CD14-positive monocyte (primary cell): ENCODE data around the gene SLC22A5. TPM values are rescaled to one million over a fixed set of nuclear protein-coding genes. Genes with fewer than 3 reads are reported as not detected.

ENCODE experiments used
- DNase-seq, 3 donors: peaks; one replicate each; pipeline ENCODE4 v3.0.0-alpha.2; 2011 to 2022
- H2AFZ ChIP-seq: 2 replicates; pipeline ENCODE4 v1.6.0; 2012; ENCODE audit warnings: mild to moderate bottlenecking, low read depth, low read length, inconsistent platforms; ENCODE audit not compliant: insufficient read depth, poor library complexity, severe bottlenecking
- H3K27ac ChIP-seq, 2 donors: 1 replicate in 1 of 2; 2 replicates in 1 of 2; pipeline ENCODE4 v1.5.1; 2012 to 2013; ENCODE audit warnings: low read length in 2 of 2, control low read depth in 1 of 2, inconsistent platforms in 1 of 2, low read depth in 1 of 2, mild to moderate bottlenecking in 1 of 2
- H3K27me3 ChIP-seq, 2 donors: one replicate each; pipeline versions ENCODE4 v1.6.0 to v1.6.1; 2011 to 2013; ENCODE audit warnings: low read length in 2 of 2; ENCODE audit not compliant: control insufficient read depth in 2 of 2, insufficient read depth in 2 of 2
- H3K36me3 ChIP-seq, 2 donors: replicated peaks in 1 of 2; 1 replicate in 1 of 2; 2 replicates in 1 of 2; pipeline versions ENCODE4 v1.5.1 to v1.6.1; 2012 to 2013; ENCODE audit warnings: low read length in 2 of 2, control low read depth in 1 of 2, inconsistent platforms in 1 of 2, mild to moderate bottlenecking in 1 of 2; ENCODE audit not compliant: insufficient read depth in 2 of 2, control insufficient read depth in 1 of 2
- H3K4me1 ChIP-seq, 2 donors: 1 replicate in 1 of 2; 2 replicates in 1 of 2; pipeline versions ENCODE4 v1.5.1 to v1.6.1; 2012 to 2013; ENCODE audit warnings: low read length in 2 of 2, control low read depth in 1 of 2, inconsistent platforms in 1 of 2, mild to moderate bottlenecking in 1 of 2, moderate library complexity in 1 of 2; ENCODE audit not compliant: insufficient read depth in 2 of 2, control insufficient read depth in 1 of 2
- H3K4me2 ChIP-seq: replicated peaks from 2 replicates; pipeline ENCODE3; 2012; ENCODE audit warnings: low read length, moderate library complexity, mild to moderate bottlenecking; ENCODE audit not compliant: poor library complexity, severe bottlenecking; ENCODE audit errors: extremely low read depth
- H3K4me3 ChIP-seq, 3 experiments: fragments of 200-600 bp in 1 of 3; sonication (generic) in 1 of 3; replicated peaks in 1 of 3; 1 replicate in 2 of 3; 2 replicates in 1 of 3; pipeline ENCODE4 v1.5.1; 2011 to 2013; ENCODE audit warnings: low read length in 3 of 3, mild to moderate bottlenecking in 3 of 3, control low read depth in 2 of 3, low read depth in 2 of 3, inconsistent platforms in 1 of 3, moderate library complexity in 1 of 3
- H3K79me2 ChIP-seq: 2 replicates; pipeline ENCODE4 v1.6.0; 2012; ENCODE audit warnings: mild to moderate bottlenecking, control low read depth, inconsistent platforms, low read length, moderate library complexity; ENCODE audit not compliant: insufficient read depth
- H3K9ac ChIP-seq: 2 replicates; pipeline ENCODE4 v1.6.0; 2017; ENCODE audit warnings: low read length, mild to moderate bottlenecking; ENCODE audit not compliant: insufficient read depth, poor library complexity, severe bottlenecking
- H3K9me3 ChIP-seq, 2 donors: replicated peaks in 1 of 2; 1 replicate in 1 of 2; 2 replicates in 1 of 2; pipeline versions ENCODE4 v1.5.1 to v1.6.1; 2012 to 2013; ENCODE audit warnings: low read length in 2 of 2, control low read depth in 1 of 2; ENCODE audit not compliant: control insufficient read depth in 1 of 2, insufficient read depth in 1 of 2
- H4K20me1 ChIP-seq: 2 replicates; pipeline ENCODE4 v1.6.0; 2012; ENCODE audit warnings: mild to moderate bottlenecking, low read length, control low read depth, moderate library complexity; ENCODE audit not compliant: insufficient read depth
- H3K27ac Mint-ChIP-seq, 7 donors: one replicate each; pipeline ENCODE4 v1.8.0; 2020; ENCODE audit warnings: mild to moderate bottlenecking in 7 of 7, mixed read lengths in 7 of 7, moderate library complexity in 6 of 7, inconsistent platforms in 2 of 7
- H3K27me3 Mint-ChIP-seq, 3 donors: one replicate each; pipeline ENCODE4 v1.8.0; 2021 to 2022; ENCODE audit warnings: low read depth in 3 of 3, mild to moderate bottlenecking in 3 of 3, mixed read lengths in 3 of 3, moderate library complexity in 3 of 3, inconsistent platforms in 1 of 3
- H3K36me3 Mint-ChIP-seq, 2 donors: one replicate each; pipeline ENCODE4 v1.8.0; 2020; ENCODE audit warnings: mixed read lengths in 2 of 2, inconsistent platforms in 1 of 2, mild to moderate bottlenecking in 1 of 2
- H3K4me1 Mint-ChIP-seq: one replicate; pipeline ENCODE4 v1.8.0; 2020; ENCODE audit warnings: mild to moderate bottlenecking, mixed read lengths
- H3K4me3 Mint-ChIP-seq, 2 donors: one replicate each; pipeline ENCODE4 v1.8.0; 2020; ENCODE audit warnings: mild to moderate bottlenecking in 2 of 2, mixed read lengths in 2 of 2, moderate library complexity in 1 of 2
- H3K9me3 Mint-ChIP-seq, 7 donors: one replicate each; pipeline ENCODE4 v1.8.0; 2020 to 2022; ENCODE audit warnings: mixed read lengths in 7 of 7, mild to moderate bottlenecking in 6 of 7, moderate library complexity in 6 of 7, inconsistent platforms in 2 of 7
- CTCF ChIP-seq: fragments of 200-600 bp; IDR thresholded peaks from one replicate; pipeline ENCODE4 v1.8.0; 2022; ENCODE audit warnings: antibody characterized with exemption, mild to moderate bottlenecking
- WGBS: methylation state at CpG from one replicate; pipeline ENCODE4 v1.1.5; 2013; ENCODE audit warnings: missing lambda C conversion rate; ENCODE audit not compliant: insufficient coverage; 5-methylcytosine and 5-hydroxymethylcytosine counted together
- intact Hi-C, 2 donors: fragments of 100-400 bp; cut with micrococcal nuclease; formaldehyde crosslinking; loops; one replicate each; pipeline versions ENCODE4 v1.15.0 to v1.15.1; 2023
- polyA plus RNA-seq, 3 donors: library from polyadenylated mRNA; depleted of rRNA in 1 of 3; unstranded in 2 of 3; stranded (reverse) in 1 of 3; fragments of 300-500 nt in 2 of 3; fragments of >200 nt in 1 of 3; fragmentation: Illumina TruSeq in 2 of 3; gene quantifications; 1 replicate in 2 of 3; 2 replicates in 1 of 3; pipeline ENCODE4 v1.2.3, GENCODE V29; 2012 to 2021

Gene SLC22A5
- polyA plus RNA-seq, 3 donors = 2.4 to 14.6 (median 3.5) TPM

GRCh38 chr5:132418881-132419280, 49.4 kb downstream of the SLC22A5 start:
- DNase-seq = no peak
- H3K4me1 ChIP-seq = peaks cover 77 to 89% of the 10 kb centered on the region in 2 donors
- WGBS = no CpG with 5 or more reads among the region's 2 CpGs
- H3K4me2 ChIP-seq = no peak overlapping the region
- Mint-ChIP-seq H3K27ac (peak overlapping the region in 6 of 7 donors; percentile 3 to 80 (median 36)), H3K9me3 (peaks cover 0 to 1% (median 0%) of the 10 kb centered on the region in 7 donors), H3K4me3 (no peak overlapping the region), H3K27me3 (peaks cover 0 to 2% (median 1%) of the 10 kb centered on the region in 3 donors), H3K36me3 (peaks cover 51 to 59% of the 10 kb centered on the region in 2 donors), H3K4me1 (peaks cover 92% of the 10 kb centered on the region)
- TF ChIP-seq CTCF = no peak
- no peak overlapping the region for H3K27ac ChIP-seq
- H4K20me1 ChIP-seq = no peaks in the 10 kb centered on the region
- H2AFZ ChIP-seq = no peak overlapping the region
- no peaks in the 10 kb centered on the region for H3K9me3 ChIP-seq
- intact Hi-C loops = loop anchor here (5.0 kb wide), 1 partner anchor 68 kb away; no protein-coding TSS in a partner anchor
- H3K4me3 ChIP-seq = no peak overlapping the region
- H3K79me2 ChIP-seq = peaks cover 93% of the 10 kb centered on the region
- no peaks in the 10 kb centered on the region for H3K27me3 ChIP-seq
- H3K9ac ChIP-seq = no peak overlapping the region
- peaks cover 0 to 9% of the 10 kb centered on the region in 2 donors for H3K36me3 ChIP-seq

- Mint-ChIP-seq H3K4me1 (peaks cover 93% of the 10 kb centered on the region), H3K4me3 (peak overlapping the region in 1 of 2 donors; percentile 67)
Measured at GRCh38 chr5:132419502-132420468, 50.3 kb downstream of the SLC22A5 start.

More at GRCh38 chr5:132419502-132420468, 50.3 kb downstream of the SLC22A5 start:
- H2AFZ ChIP-seq = no peak overlapping the region
- peak overlapping the region; percentile 80 to 92 (median 88) for H3K27ac Mint-ChIP-seq
- intact Hi-C loops = loop anchor here (5.0 kb wide), 1 partner anchor 68 kb away; no protein-coding TSS in a partner anchor
- WGBS = 0% methylated on average over 5 of the region's 12 CpGs
- H4K20me1 ChIP-seq = no peaks in the 10 kb centered on the region
- peaks cover 0 to 1% (median 0%) of the 10 kb centered on the region in 7 donors for H3K9me3 Mint-ChIP-seq
- peak; percentile 67 to 80 (median 70) for DNase-seq
- H3K9me3 ChIP-seq = no peaks in the 10 kb centered on the region
- H3K4me1 ChIP-seq = peaks cover 78 to 89% of the 10 kb centered on the region in 2 donors
- peak overlapping the region in 1 of 3 experiments; percentile 17 for H3K4me3 ChIP-seq
- peaks cover 96% of the 10 kb centered on the region for H3K79me2 ChIP-seq
- H3K27me3 Mint-ChIP-seq = peaks cover 0 to 2% (median 1%) of the 10 kb centered on the region in 3 donors
- H3K27ac ChIP-seq = peak overlapping the region; percentile 13 to 99
- TF ChIP-seq CTCF = peak; percentile 92
- H3K36me3 Mint-ChIP-seq = peaks cover 58 to 66% of the 10 kb centered on the region in 2 donors
- H3K4me2 ChIP-seq = peak overlapping the region; percentile 45
- no peak overlapping the region for H3K9ac ChIP-seq
- peaks cover 0 to 15% of the 10 kb centered on the region in 2 donors for H3K36me3 ChIP-seq
- H3K27me3 ChIP-seq = no peaks in the 10 kb centered on the region
